Astrocyte (in vitro differentiated cells and primary cell): ENCODE measurements around the gene ANKS1A.

ENCODE experiments used
- CTCF ChIP-seq: IDR thresholded peaks from 2 replicates; pipeline ENCODE4 v1.5.1; 2011; ENCODE audit warnings: low read depth, mild to moderate bottlenecking, inconsistent platforms, low read length, moderate library complexity; ENCODE audit not compliant: insufficient read depth
- EZH2 ChIP-seq: IDR thresholded peaks from 2 replicates; pipeline ENCODE4 v1.6.1; 2012; ENCODE audit warnings: mild to moderate bottlenecking, low read length, inconsistent platforms; ENCODE audit not compliant: insufficient read depth

- TF ChIP-seq CTCF (no peak), EZH2 (no peak)
Measured at GRCh38 chr6:35080821-35081425, 191.9 kb downstream of the ANKS1A start.
